ENCODE measurements around the gene FBXL3. TPM values are rescaled to one million over a fixed set of nuclear protein-coding genes. Genes with fewer than 3 reads are reported as not detected.

The FBXL3 gene
- total and polyA plus RNA-seq, 2 of the 8 experiments (the other 6 are each of a cell fraction or from before 2014, with no cell fraction given): 4.9 to 14.9 TPM

- no peaks in the 10 kb centered on the region for H4K20me1 ChIP-seq (replicated peaks in 1 of 2; ENCODE audit: control insufficient read depth in 1 of 2, insufficient read depth in 2 of 2, low read length in 2 of 2)
- H2AFZ ChIP-seq (ENCODE audit: low read length): peak overlapping the region; percentile 74
- H3K23me2 ChIP-seq (ENCODE audit: low read depth, low read length): peaks cover 8% of the 10 kb centered on the region
- peak overlapping the region; percentile 65 for H4K5ac ChIP-seq (ENCODE audit: insufficient read length, low read depth, low read length)
- no peaks in the 10 kb centered on the region; a peak in 1 of 7 replicates for H3K27me3 ChIP-seq (replicated peaks in 1 of 4; ENCODE audit: control insufficient read depth in 3 of 4, extremely low read depth in 1 of 4, insufficient read depth in 3 of 4, low read length in 3 of 4)
- no peak overlapping the region for H3K56ac ChIP-seq (replicated peaks; ENCODE audit: insufficient read length, low read depth, low read length)
- H3K79me1 ChIP-seq (ENCODE audit: low read depth, low read length): no peaks in the 10 kb centered on the region
- no peak overlapping the region for H2BK120ac ChIP-seq (replicated peaks; ENCODE audit: low read depth, low read length)
- H3K9ac ChIP-seq (replicated peaks in 1 of 4; ENCODE audit: extremely low read depth in 1 of 4, low read depth in 3 of 4, low read length in 3 of 4): peak overlapping the region in 3 of 4 experiments; percentile 34 to 50 (median 42); a peak in 6 of 7 replicates
- peaks cover 0 to 8% (median 4%) of the 10 kb centered on the region in 4 experiments; a peak in 4 of 7 replicates for H3K4me1 ChIP-seq (replicated peaks in 1 of 4; ENCODE audit: control insufficient read depth in 3 of 4, insufficient read depth in 4 of 4, low read length in 3 of 4)
- H3K9me3 ChIP-seq (ENCODE audit: insufficient read depth in 2 of 2, low read depth in 1 of 2, low read length in 1 of 2): no peaks in the 10 kb centered on the region
- H3K79me2 ChIP-seq (ENCODE audit: control insufficient read depth in 1 of 2, insufficient read depth in 2 of 2, low read length in 2 of 2): peaks cover 0 to 3% of the 10 kb centered on the region in 2 experiments; a peak in 1 of 4 replicates
- POLR2A ChIA-PET (ENCODE audit: partially characterized antibody): interaction anchor here (1.3 to 2.0 kb wide), 2 partner anchors 10 to 11 kb away, joined by 4 to 8 read pairs; no protein-coding TSS in a partner anchor
- CTCF ChIA-PET (ENCODE audit: partially characterized antibody): interaction anchor here (0.7 to 3.9 kb wide), 5 partner anchors 11 to 322 kb away, joined by 3 to 26 read pairs (median 4); no protein-coding TSS in a partner anchor
- 40% methylated on average over 15 of the region's 15 CpGs; no CpG with 5 or more reads in 1 of the 2 experiments for WGBS, 2 experiments (ENCODE audit: extremely low coverage in 1 of 2, insufficient coverage in 1 of 2, insufficient read length in 1 of 2, insufficient replicate concordance in 2 of 2, low coverage in 1 of 2, low lambda C conversion rate in 2 of 2, missing lambda C conversion rate in 1 of 2)
- peak overlapping the region; percentile 85 to 89 for H3K4me2 ChIP-seq (ENCODE audit: insufficient read depth in 1 of 2, low read depth in 2 of 2, low read length in 2 of 2)
- no peak overlapping the region for H3K27ac ChIP-seq (ENCODE audit: low read depth, low read length)
- peak overlapping the region; percentile 47 for H4K8ac ChIP-seq (ENCODE audit: extremely low read depth, insufficient read depth, low read length)
- H3K4ac ChIP-seq (replicated peaks; ENCODE audit: insufficient read length, low read depth, low read length): no peak overlapping the region
- H3K36me3 ChIP-seq (ENCODE audit: control insufficient read depth in 2 of 4, insufficient read depth in 4 of 4, low read length in 3 of 4): peaks cover 0 to 3% (median 0%) of the 10 kb centered on the region in 4 experiments; a peak in 1 of 8 replicates
- H2BK12ac ChIP-seq (ENCODE audit: low read depth, low read length): 0 out of 2 replicates have a peak overlapping the region, but pooled peaks have one; percentile 76
- H2BK5ac ChIP-seq (ENCODE audit: low read depth, low read length): no peak overlapping the region
- H3K23ac ChIP-seq (ENCODE audit: insufficient read length): no peak overlapping the region
- FAIRE-seq: no peak
- H3K18ac ChIP-seq (ENCODE audit: extremely low read depth, low read length): no peak overlapping the region
- no peak overlapping the region for H2AK5ac ChIP-seq (ENCODE audit: low read depth, low read length)
- H2BK15ac ChIP-seq (ENCODE audit: low read length): no peak overlapping the region
- no peak for DNase-seq (ENCODE audit: low read depth in 1 of 2, low spot score in 2 of 2)
- no peak overlapping the region for H4K91ac ChIP-seq (replicated peaks; ENCODE audit: insufficient read length, low read length)
- H2BK20ac ChIP-seq (ENCODE audit: low read length): no peak overlapping the region
- no peak overlapping the region for H3K14ac ChIP-seq (ENCODE audit: insufficient read length)
- H3K4me3 ChIP-seq (ENCODE audit: extremely low read depth in 1 of 4, insufficient read depth in 2 of 4, low read depth in 3 of 4, low read length in 4 of 4): peak overlapping the region; percentile 66 to 87 (median 82)
- TF ChIP-seq TEAD4 (IDR thresholded peaks at IDR 0.05; ENCODE audit: low read depth, low read length): no peak
- TF ChIP-seq KDM5A (IDR thresholded peaks at IDR 0.05; ENCODE audit: low read length): no peak
- TF ChIP-seq SAP30 (IDR thresholded peaks at IDR 0.05; ENCODE audit: insufficient read depth, insufficient replicate concordance, low read length): no peak
- TF ChIP-seq SP4 (IDR thresholded peaks at IDR 0.05; ENCODE audit: low read length): no peak
- no peak for TF ChIP-seq NANOG (IDR thresholded peaks at IDR 0.05; ENCODE audit: insufficient read depth, low read depth, low read length, poor library complexity, severe bottlenecking)
- TF ChIP-seq TAF1 (IDR thresholded peaks at IDR 0.05; ENCODE audit: low read depth, low read length): no peak
- no peak for TF ChIP-seq SP1 (IDR thresholded peaks at IDR 0.05; ENCODE audit: low read depth, low read length)
- TF ChIP-seq RBBP5 (IDR thresholded peaks at IDR 0.05; ENCODE audit: borderline replicate concordance, low read depth, low read length): no peak; the same call in 1 of the 2 replicates
- TF ChIP-seq SIX5 (IDR thresholded peaks at IDR 0.05; ENCODE audit: low read depth, low read length): no peak
These were observed 35.5 kb downstream of the FBXL3 start for GRCh38 chr13:76991432-76991795.
